GM12891 (cell line): Measurements from ENCODE around the gene TSPY2.
"Not testable (repeated sequence)": the region's sequence is repeated elsewhere in the genome, so short reads cannot be mapped to it uniquely, and the experiment has no call there.

ENCODE experiments used
- POLR2A ChIP-seq: IDR thresholded peaks from 2 replicates; pipeline ENCODE4 v1.6.1; 2011; ENCODE audit warnings: low read depth, low read length, control low read depth
- SPI1 ChIP-seq: IDR thresholded peaks from 2 replicates; pipeline ENCODE4 v1.6.1; 2011; ENCODE audit warnings: low read depth, low read length, control low read depth

DNA sequence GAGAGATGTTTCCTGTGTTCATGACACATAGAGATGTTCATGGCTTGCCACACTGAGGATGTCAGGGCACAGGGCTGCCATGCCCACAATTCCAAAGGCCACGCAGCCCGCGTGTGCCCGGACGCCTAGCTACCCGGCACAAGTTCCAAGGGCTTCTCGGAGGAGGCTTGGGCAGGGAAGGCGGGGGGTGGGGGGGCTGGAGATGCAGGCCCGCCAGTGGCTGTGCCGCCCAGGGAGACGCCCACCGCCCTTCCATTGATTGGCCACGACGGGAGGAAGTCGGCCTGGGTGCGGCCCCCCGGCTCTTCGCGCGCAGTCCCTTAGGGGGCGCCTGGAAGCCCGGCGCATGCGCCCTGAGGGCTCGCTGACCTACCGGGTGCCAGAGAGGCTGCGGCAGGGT, at the start of gene TSPY2:
- not testable (repeated sequence) for TF ChIP-seq POLR2A, SPI1
